ENCODE data around the gene SPTBN5.
A peak's percentile ranks its signal among the peaks of the same experiment; 100 is the strongest.

SPTBN5 gene

DNA sequence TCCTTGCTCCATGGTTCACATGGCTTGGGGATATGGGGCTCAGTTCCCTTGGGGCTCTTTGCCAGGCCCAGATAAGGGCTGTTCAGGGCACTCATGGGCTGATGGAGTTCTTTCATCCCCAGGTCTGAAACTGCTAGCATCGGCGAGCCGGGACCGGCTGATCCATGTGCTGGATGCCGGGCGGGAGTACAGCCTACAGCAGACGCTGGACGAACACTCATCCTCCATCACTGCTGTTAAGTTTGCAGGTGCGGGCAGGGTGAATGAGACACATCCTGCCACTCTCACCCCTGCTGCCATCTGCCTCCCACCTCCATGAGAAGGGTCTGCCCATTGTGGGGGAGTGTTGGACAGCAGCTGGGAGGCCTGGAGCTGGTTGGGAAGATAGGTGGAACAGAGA, 77.1 kb downstream of the SPTBN5 start:
- intact Hi-C loops (cut with DNase I) = loop anchor here (10.0 kb wide), 1 partner anchor 352 kb away; no protein-coding TSS in a partner anchor
- peak in 3 of 10 donors; percentile 24 to 79 (median 76) for DNase-seq

DNA sequence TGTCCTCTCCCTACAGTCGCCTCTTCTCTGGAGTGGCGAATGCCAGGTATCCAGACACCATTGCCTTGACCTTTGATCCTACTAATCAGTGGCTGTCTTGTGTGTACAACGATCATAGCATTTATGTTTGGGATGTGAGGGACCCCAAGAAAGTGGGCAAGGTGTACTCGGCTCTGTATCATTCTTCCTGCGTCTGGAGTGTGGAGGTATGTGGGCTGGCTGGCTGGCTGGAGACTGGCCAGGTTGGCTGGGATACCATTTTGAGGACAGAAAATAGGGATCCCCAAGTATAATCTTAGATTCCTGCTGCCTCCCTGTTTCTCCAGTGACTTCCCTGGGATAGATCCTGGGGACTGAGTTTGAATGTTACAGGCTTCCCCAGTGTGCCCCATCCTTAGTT, 79.3 kb downstream of the SPTBN5 start:
- intact Hi-C loops (cut with DNase I) = loop anchor here (5.0 to 10.0 kb wide), 2 partner anchors 257 to 350 kb away; partner anchors contain the start of gene TYRO3

DNA sequence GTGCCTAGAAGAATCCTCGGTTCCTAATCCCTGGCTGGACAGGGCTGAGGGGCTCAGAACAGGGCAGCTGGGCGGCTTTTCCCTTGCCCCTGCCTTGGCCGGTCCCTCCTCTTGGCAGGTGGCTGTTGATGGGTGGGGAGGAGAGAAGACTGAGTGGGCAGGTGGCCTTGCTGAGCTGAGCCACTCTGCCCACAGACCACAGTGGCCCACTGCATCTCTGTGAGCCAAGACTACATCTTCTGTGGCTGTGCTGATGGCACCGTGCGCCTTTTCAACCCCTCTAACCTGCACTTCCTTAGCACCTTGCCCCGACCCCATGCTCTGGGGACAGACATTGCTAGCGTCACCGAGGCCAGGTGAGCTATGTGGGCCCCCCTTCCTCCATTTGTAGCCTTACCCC, 80.4 kb downstream of the SPTBN5 start:
- intact Hi-C loops (cut with DNase I) = loop anchor here (5.0 to 10.0 kb wide), 2 partner anchors 256 to 349 kb away; partner anchors contain the start of gene TYRO3
- peak in 2 of 10 donors; percentile 50 to 51 for DNase-seq

More for the DNA sequence above, 79.3 kb downstream of the SPTBN5 start:
- DNase-seq = peak in 1 of 10 donors; percentile 56

DNA sequence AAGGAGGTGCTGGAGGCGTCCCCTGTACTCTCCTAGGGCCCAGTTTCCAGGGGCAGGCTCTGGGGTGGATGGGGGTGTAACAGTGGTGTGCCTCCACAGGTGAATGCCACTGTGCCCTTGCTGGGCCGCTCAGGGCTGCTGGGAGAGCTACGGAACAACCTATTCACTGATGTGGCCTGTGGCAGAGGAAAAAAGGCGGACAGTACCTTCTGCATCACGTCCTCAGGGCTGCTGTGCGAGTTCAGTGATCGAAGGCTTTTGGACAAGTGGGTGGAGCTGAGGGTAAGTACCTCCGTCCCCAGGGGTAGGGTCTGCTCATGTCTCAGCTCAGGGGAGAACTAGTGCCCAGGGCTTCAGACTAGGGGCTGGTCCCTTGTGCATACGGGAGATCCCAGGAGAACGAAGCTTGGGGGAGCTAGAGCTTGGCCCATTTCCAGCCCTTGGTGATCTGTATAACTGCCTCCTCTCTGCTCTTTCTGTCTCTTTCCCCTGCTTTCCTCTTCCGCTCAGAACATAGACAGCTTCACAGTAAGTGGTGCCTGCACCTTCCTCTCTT, 81.0 kb downstream of the SPTBN5 start:
- intact Hi-C loops (cut with DNase I) = loop anchor here (5.0 to 10.0 kb wide), 2 partner anchors 256 to 348 kb away; partner anchors contain the start of gene TYRO3
- peak in 1 of 10 donors; percentile 30 for DNase-seq

DNA sequence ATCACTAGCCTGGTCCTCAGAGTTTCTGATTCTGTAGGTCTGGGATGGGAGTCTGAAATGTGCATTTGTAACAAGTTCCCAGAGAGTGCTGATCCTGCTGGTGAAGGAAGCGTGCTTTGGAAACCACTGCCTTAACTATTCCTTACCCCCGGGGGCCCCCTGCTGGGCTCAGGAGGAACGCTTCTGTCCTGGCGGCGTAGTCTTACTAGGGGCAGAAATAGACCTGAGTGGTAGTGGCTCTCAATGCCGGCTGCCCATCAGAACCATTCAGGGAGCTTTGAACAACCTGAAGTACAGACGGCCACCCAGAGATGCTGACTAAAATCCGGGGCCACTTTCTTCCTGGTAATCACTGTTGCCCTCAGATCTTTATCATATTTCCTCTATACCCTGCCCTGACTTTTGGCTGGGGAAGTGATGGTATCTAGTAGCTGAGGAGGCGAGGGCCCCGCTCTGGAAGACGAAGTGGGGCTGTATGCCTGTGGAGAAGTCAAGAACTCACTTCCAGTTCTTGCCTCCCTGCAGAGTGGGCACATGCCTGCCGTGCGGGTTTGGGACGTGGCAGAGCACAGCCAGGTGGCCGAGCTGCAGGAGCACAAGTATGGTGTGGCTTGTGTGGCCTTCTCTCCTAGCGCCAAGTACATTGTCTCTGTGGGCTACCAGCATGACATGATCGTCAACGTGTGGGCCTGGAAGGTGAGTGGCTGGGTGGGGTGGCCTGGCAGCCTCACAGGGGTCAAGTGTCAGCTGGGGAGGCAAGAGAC, 82.2 kb downstream of the SPTBN5 start:
- intact Hi-C loops (cut with DNase I) = loop anchor here (1.0 to 10.0 kb wide), 3 partner anchors 37 to 347 kb away; partner anchors contain the start of genes MAPKBP1 and TYRO3
- peak; percentile 75 to 98 (median 90) for DNase-seq

DNA sequence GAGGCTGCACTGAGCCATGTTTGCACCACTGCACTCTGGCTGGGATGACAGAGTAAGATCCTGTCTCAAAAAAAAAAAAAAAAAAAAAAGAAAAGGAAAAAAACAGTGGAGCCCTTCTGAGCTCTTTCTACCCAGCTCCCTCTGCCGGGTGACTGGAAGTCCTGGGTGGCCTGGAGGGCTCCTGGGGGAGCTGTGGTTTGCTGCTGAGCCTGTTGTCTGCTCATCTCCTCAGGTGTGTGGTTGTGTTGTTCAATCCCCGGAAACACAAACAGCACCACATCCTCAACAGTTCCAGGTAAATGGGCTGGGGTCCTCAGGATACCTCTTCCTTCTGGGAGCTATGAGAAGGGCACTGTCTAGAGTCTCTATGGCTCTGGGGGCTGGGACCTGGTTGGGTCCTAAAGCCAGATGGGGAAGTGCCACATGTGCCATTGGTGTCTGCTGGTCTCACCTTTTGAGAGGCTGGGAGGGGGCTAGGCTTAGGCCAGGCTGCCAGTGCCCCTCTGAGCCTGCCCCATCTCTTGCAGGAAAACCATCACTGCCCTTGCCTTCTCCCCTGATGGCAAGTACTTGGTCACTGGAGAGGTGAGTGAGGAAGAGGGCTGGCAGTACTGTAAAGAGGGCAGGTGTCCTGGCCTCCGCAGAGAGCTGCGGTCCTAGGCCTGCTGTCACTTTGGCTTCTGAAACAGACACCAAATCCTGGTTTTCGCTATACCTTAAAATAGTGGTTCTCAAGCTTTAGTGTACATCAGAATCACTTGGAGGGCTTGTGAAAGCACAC, 83.0 kb downstream of the SPTBN5 start:
- DNase-seq = peak in 2 of 10 donors; percentile 56 to 62
- intact Hi-C loops (cut with DNase I) = loop anchor here (1.0 to 10.0 kb wide), 3 partner anchors 37 to 346 kb away; partner anchors contain the start of genes MAPKBP1 and TYRO3

DNA sequence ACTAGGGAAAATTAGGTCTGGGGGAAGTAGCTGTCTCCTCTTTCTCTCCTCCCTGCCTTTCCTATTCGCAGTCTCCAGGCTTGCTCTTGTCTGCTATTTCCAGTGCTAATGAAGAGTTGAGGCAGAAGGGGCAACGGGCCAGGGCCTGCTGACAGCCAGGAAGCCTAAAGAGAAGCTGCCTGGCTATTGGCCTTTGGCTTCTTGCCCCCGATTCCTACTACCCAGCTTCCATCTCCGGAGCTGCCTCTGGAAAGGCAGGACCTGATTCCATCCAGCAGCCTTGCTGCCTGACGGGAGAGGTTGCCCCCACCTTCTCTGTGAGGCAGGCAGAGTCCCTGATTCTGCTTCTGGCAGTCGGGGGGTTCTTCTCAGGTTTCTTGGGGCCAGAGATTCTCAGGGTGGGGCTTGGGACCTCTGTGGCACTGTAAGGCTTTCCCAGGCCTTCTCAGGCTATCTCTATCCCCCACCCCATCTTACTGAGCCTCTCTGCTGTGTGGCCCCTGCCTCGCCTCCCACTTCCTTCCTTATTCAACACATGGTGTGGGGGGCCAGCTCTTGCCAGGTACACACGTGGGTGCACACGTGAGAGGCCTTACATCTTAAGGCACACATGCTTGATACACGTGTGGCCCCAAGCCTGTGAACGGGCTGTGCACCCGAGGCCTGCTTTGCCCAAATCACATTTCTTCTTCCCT, 84.2 kb downstream of the SPTBN5 start:
- intact Hi-C loops (cut with DNase I) = loop anchor here (5.0 to 10.0 kb wide), 2 partner anchors 252 to 345 kb away; partner anchors contain the start of gene TYRO3
- DNase-seq = peak in 3 of 10 donors; percentile 61 to 83 (median 64)

DNA sequence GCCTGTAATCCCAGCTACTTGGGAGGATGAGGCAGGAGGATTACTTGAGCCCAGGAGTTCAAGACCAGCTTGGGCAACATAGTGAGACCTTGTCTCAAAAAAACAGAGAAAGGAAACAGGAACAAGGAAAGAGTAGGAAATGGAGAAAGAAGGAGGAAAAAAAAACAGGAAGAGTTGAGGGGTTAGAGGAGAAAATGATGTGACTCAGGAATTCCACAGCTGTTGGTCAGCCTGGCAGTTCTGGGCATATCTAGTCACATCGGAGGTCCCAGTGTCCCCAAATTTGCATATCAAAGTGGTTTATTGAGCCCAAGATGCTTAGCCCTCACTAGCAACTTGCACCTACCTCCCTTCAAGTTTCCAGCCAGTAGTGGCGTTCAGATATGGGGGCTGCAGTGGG, 84.7 kb downstream of the SPTBN5 start:
- intact Hi-C loops (cut with DNase I) = no loop called here
- peak in 1 of 10 donors; percentile 2 for DNase-seq

DNA sequence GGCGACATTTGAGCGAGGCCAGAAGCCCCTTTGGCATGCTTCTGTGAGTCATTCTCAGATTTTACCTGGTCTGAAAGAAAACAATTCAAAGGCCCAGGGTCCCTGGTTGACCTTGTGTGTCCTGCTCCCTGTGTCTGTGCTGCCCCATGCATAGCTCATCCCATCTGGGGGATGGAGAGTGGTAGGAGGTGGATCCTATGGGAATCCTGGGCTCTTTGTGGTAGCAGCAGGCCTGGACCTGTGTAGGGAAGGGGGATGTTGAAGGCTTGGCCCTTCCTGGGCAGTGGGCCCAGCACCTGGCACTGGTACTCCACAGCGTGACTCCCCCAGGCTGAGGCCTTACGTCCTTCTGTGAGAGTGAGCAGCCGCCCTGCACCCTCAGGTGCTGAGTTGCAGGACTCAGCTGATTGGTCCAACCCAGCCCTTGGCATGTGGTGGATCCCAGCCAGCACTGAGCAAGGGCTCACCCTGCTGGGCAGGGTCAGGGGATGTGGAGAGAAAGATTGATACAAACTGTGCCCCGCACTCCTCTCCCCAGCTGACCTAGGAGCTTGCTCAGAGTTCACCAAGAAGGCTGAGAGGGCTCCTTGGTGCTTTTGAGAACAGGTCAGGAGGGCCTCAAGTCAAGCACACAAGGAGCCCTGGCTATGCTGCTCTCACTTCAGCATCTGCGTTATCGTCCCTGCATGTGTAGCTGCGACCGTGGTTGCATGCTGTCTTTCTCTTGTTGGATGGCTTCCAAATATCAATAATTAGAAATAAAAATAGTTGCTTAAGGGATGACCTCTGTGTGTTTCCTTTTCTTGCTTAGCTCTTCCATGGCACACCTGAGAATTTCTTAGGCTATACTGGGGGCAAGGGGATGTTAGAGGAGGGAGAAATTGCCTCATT, 87.3 kb downstream of the SPTBN5 start:
- intact Hi-C loops (cut with DNase I) = no loop called here
- DNase-seq = peak in 3 of 10 donors; percentile 45 to 84 (median 78)

DNA sequence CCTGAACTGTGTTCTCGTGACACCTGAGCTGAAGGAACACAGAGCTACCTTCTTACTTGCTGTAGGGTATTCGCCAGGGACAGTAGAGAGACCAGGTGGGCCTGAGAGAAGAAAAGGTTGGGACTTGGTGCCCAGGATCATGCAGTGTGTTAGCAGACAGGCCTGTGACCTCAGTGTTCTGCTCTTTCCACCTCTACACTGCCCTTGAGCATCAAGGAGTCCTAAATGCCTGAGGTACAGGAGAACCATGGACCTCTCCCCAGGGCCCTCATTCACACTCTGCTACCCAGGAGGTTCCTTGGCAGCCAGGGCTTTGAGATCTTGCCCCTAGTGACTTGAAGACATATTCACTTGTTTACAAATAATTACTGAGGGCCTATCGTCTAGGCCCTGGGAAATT, 88.1 kb downstream of the SPTBN5 start:
- intact Hi-C loops (cut with DNase I) = no loop called here
- peak in 1 of 10 donors; percentile 34 for DNase-seq

DNA sequence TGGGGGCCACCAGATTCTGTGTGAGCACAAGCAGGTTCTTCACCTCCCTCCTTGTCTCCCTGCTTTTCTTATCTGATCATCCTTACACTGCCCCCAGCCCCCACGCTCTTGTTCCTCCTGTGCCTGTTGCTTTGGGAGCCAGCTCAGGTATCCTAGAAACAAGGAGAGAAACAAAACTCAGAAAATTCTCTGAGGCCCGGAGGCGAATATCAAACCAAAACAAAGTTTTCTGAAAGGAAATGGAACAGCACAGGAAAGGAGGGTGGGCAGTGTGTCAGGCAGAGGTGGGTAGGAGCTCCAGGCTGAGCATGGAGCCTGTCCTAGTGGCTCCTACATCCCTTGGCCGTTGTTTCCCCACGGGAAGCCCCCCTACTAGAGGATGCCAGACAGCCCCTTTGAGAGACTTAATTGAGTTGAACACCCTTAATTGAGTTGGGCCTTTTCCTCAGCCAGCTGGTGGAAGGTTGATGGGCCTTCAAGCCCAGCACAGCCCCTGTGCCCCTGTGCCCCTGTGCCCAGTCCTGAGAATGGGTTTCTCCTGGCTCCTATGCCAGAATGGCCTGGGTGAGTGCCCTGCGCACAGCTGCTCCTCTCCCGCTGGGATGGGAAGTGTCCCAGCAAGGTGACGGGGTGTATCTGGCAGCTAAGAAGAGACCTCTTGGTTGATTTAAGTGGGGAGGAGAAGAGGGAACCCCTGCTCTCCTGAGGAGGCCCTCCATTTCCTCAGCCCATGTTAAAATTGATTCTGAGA, 88.8 kb downstream of the SPTBN5 start:
- intact Hi-C loops (cut with DNase I) = no loop called here
- DNase-seq = peak in 2 of 10 donors; percentile 51 to 57

DNA sequence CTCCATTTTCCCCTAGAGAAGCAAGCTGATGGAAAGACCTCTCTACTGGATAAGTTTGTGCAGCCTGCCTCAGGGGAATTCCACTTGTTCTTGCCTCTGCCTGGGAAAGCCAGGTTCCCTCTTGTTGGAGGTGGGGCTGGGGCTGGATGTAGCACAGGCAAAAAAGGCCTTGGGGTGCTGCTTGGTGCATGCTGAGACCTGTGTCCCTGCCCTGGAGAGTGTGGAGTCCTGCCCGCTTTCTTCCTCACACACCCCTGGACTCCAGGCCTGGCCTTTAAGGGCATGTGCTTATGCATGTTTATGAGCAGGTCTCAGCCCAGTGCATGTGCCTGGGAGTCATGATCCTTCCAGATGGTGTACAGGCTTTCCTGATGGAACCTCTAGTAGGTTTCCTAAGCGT, 89.5 kb downstream of the SPTBN5 start:
- peak in 1 of 10 donors; percentile 24 for DNase-seq
- intact Hi-C loops (cut with DNase I) = no loop called here

DNA sequence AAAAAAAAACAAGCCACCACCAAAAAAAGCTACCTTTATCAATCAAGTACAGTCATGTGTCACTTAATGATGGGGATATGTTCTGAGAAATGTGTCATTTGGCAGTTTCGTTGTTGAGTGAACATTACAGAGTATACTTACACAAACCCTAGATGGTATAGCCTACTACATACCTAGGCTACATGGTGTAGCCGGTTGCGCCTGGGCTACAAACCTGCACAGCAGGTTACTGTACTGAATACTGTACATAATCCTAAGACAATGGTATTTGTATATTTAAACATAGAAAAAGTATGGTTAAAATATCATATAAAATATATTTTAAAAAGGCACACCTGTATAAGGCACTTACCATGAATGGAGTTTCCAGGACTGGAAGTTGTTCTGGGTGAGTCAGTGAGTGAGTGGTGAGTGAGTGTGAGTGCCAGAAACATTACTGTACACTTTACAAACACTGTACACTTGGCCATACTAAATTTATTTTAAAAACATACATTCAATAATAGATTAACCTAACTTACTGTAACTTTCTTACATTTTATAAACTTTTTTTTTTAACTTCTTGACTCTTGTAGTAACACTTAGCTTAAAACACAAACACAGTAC, 91.9 kb downstream of the SPTBN5 start:
- intact Hi-C loops (cut with DNase I) = no loop called here
- DNase-seq = peak in 1 of 10 donors; percentile 14

DNA sequence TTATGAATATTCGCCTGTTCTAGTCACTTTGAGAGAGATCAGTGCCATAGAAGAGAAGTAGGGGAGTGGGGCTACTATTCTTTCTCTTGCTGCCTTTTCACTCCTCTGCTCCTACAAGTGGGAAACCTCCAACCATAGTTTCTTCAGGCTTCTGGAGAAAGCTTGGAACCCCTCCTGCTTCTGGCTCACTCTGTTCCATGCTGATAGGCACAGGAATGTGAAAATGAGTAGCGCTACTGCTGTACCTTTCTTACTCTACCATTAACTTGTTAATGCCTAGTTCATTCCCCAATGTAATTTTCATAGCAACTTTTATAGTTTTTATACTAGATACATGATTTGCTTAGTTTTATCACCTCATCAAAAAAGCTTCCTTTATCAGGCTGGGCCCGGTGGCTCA, 92.7 kb downstream of the SPTBN5 start:
- no peak for DNase-seq
- intact Hi-C loops (cut with DNase I) = no loop called here

DNA sequence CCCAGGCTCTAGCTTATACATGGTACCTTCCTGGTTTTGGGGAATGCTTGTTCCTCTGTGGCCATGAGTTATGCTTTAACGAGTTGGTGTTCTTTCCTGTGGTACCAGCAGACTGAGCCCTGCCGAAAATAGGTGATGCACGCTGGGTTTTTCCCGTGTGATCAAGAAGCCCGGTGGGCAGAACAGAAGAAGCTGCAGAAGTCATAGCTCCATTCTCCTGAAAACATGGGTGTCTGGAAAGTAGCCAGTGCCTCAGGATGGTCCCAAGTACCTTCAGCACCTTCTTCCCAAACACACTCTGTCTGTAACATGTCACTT, 94.4 kb downstream of the SPTBN5 start:
- peak in 1 of 10 donors; percentile 34 for DNase-seq
- intact Hi-C loops (cut with DNase I) = no loop called here

DNA sequence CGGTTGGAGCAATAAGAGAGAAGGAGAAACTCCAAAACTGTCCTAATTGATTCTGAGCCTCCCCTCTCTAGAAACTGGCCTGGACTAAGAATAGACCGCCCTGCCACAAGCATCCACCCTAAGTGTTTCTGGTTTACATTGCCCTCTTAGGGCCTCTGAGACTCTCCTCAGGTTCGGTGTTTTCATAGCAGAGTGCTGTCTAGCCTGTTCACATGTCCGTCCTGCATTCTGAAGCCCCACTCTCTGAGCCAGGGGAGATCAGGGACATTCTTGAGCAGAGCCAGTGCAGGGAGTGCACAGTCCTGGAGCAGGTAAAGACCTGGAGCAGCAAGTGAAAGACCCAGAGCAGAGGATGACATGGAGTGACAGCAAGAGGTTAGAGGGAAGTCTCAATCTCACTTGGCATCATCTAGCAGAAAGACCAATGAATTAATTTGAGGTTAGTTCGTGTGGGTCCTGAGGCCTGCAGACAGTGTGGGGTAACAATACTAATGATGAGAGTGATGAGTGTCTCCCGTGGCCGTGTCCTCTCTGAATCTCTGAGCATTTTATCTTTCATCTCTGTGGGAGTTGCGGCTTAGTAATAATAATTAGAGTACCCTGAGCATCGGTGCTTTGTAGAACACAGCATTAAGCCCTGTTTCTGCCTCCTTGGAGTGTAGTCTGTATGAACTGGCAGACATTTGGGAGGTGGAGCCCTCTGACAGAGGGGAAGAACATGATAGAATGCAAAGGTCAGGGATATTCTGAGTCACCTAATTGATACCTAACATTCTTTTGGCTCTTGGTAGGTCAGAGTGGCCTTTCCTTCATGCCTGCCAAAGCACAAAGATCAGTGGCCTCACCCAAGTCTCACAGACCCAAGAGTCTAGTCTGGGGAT, 95.0 kb downstream of the SPTBN5 start:
- intact Hi-C loops (cut with DNase I) = no loop called here
- DNase-seq = peak in 1 of 10 donors; percentile 23

All from posterior cingulate gyrus (tissue), 11 donors.